ENCODE data around the gene AP3D1.

AP3D1 gene

DNA sequence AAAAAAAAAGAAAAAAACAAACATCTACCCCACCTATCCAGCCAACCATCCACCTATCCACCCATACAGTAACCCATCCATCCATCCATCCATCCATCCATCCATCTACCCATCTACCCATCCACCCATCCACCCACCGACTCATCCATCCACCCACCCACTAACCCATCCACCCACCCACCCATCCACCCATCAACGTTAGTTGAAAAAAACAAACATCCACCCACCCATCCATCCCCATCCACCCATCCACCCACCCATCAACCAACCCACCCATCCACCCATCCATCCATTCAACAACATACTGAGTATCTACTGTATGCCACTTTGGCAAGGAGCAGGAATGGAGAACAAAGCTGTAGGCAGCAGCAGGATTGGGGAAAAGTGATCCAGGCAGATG is 6.1 kb upstream of the AP3D1 start:
- TF ChIP-seq CTCF (IDR thresholded peaks at IDR 0.05; ENCODE audit: low read depth, low read length): no peak
- H3K36me3 ChIP-seq: no peaks in the 10 kb centered on the region
- no peak overlapping the region for H3K4me3 ChIP-seq (ENCODE audit: low read depth, low read length)
- DNase-seq: no peak
- H3K4me1 ChIP-seq: no peaks in the 10 kb centered on the region; the same call in 1 of the 2 replicates
- H3K9me3 ChIP-seq: no peaks in the 10 kb centered on the region
- H3K27me3 ChIP-seq: no peaks in the 10 kb centered on the region

DNA sequence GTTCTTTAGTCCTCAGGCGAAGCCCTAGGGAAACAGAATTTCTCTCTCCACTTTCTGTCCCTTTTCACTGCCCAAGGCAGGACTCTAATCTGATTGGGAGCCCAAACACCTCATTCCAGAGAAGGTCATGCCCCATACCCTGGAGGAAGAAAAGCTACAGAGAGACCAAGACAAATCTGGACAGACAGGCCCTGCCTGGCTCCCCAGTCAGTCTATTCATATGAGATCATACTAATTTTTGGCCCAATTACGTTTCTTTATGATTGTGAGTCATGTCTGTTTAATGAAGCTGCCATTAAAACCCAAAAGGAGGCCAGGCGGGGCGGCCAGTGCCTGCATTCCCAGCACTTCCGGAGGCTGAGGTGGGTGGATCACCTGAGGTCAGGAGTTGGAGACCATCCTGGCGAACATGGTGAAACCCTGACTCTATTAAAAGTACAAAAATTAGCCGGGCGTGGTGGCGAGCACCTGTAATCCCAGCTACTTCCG is 3.3 kb upstream of the AP3D1 start:
- no peaks in the 10 kb centered on the region for H3K9me3 ChIP-seq
- no peak overlapping the region for H3K4me3 ChIP-seq (ENCODE audit: low read depth, low read length)
- no peaks in the 10 kb centered on the region for H3K27me3 ChIP-seq
- peaks cover 9% of the 10 kb centered on the region for H3K4me1 ChIP-seq
- DNase-seq: no peak
- no peak for TF ChIP-seq CTCF (IDR thresholded peaks at IDR 0.05; ENCODE audit: low read depth, low read length)
- H3K36me3 ChIP-seq: peaks cover 5% of the 10 kb centered on the region

DNA sequence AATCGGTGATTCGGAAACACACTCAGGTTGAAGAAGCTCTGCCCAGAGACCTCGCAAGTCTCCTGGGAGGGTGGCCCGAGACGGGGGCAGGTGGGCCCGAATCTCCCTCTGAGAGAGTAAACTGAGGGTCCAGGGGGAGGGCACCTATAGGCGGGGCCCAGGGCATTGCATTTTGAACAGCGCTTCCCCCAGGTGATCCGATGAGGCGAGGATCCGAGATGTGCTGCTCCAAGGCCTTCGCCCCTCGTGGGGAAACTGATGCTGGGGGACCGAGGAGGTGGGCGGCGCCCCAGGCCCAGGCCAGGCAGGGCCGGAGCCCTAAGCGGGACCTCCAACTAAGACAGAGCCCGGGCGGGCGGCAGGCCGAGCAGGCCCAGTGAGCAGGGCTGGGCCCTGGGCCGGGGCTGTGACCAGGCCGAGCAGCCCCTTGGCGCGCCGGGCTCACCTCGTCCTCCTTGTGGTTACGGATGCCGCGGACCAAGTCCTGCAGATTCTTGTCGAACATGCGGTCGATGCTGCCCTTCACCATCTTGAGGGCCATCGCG is 500 bp downstream of the AP3D1 start:
- Histone ChIP-seq H3K4me3 (ENCODE audit: low read depth, low read length) (peak overlapping the region; percentile 97), H3K27me3 (no peaks in the 10 kb centered on the region), H3K36me3 (peaks cover 20% of the 10 kb centered on the region), H3K9me3 (no peaks in the 10 kb centered on the region), H3K4me1 (peaks cover 9% of the 10 kb centered on the region)
- DNase-seq: no peak
- no peak for TF ChIP-seq CTCF (IDR thresholded peaks at IDR 0.05; ENCODE audit: low read depth, low read length)

DNA sequence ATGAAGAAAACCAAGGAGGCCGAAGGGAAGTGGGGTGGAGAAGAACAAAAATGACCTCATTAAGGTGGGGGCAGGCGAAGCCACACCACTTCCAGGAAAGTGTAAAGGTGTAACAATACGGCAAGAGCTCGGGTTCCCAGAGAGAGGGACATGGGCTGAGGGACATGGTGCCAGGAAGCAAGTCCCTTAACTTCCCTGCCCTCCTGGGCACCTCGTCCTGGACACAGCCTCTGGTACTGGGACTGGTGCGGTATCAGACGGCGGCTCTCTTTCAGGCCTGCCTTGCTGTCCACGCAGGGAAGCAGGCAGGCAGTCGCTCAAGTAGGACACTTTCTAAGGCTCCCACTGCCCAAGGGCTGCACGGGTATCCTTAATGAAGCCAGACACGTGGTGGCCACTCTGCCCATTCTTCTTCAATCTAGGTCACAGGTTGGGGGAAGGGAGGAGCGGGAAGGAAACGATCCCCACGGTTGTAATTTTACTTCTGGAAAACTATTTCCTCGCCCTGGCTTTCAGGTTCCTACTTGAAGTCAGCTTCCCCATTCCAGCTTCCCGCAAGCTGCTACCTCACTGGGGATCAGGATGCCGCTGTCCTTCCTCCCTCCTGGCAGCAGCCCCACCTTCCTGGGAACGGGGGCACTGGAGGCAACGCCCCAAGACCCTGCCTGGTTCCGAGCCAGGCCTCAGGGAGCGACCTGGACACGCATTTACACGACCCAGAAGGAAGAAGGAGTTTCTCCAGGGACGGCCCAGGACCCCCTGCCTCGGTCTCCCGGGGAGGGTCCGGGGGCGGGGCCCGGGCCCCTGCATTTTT is 1.2 kb downstream of the AP3D1 start:
- no peak for TF ChIP-seq CTCF (IDR thresholded peaks at IDR 0.05; ENCODE audit: low read depth, low read length)
- Histone ChIP-seq H3K4me1 (peaks cover 9% of the 10 kb centered on the region), H3K4me3 (ENCODE audit: low read depth, low read length) (peak overlapping the region; percentile 97), H3K27me3 (no peaks in the 10 kb centered on the region), H3K36me3 (peaks cover 27% of the 10 kb centered on the region), H3K9me3 (no peaks in the 10 kb centered on the region)
- no peak for DNase-seq

GRCh38 chr19:2148482-2149135 is 2.8 kb downstream of the AP3D1 start:
- Histone ChIP-seq H3K9me3 (no peaks in the 10 kb centered on the region), H3K4me1 (peaks cover 9% of the 10 kb centered on the region), H3K4me3 (ENCODE audit: low read depth, low read length) (no peak overlapping the region), H3K36me3 (peaks cover 38% of the 10 kb centered on the region), H3K27me3 (no peaks in the 10 kb centered on the region)
- TF ChIP-seq CTCF (IDR thresholded peaks at IDR 0.05; ENCODE audit: low read depth, low read length): no peak
- no peak for DNase-seq

Data from BE2C (cell line).